H1 (cell line): ENCODE results near the gene CUBN. TPM values are rescaled to one million over a fixed set of nuclear protein-coding genes. Genes with fewer than 3 reads are reported as not detected.

Experiments
- NANOG ChIP-seq: IDR thresholded peaks from 2 replicates; pipeline ENCODE4 v1.6.1; 2011; ENCODE audit warnings: low read length, low read depth, mild to moderate bottlenecking, inconsistent platforms; ENCODE audit not compliant: insufficient read depth, poor library complexity, severe bottlenecking
- SIRT6 ChIP-seq: IDR thresholded peaks from one replicate; pipeline ENCODE4 v1.7.1; 2012; ENCODE audit warnings: low read length, inconsistent platforms
- SP1 ChIP-seq: IDR thresholded peaks from 2 replicates; pipeline ENCODE4 v1.6.1; 2011; ENCODE audit warnings: low read depth, low read length
- polyA plus RNA-seq, 7 experiments: library from polyadenylated mRNA; depleted of rRNA in 3 of 7; stranded (reverse) in 5 of 7; unstranded in 2 of 7; fragments of >200 nt in 5 of 7; fragments of 200-250 nt in 2 of 7; gene quantifications; 1 replicate in 5 of 7; 2 replicates in 1 of 7; 4 replicates in 1 of 7; pipeline versions ENCODE4 v1.2.1 to v1.2.3, GENCODE V29; 2011 to 2013; ENCODE audit warnings: missing spikeins in 2 of 7, mixed read lengths in 2 of 7
- total RNA-seq: library from RNA; stranded (reverse); fragmentation: NEBNext Ultra II Directional; extraction: Animal tissue kit (Norgen Biotek cat#: 25700); gene quantifications from 2 replicates; pipeline ENCODE4 v1.2.1, GENCODE V29; 2021

CUBN gene
- total and polyA plus RNA-seq, 2 of the 8 experiments (the other 6 are each of a cell fraction or from before 2014, with no cell fraction given): 0.04 to 0.08 TPM

GRCh38 chr10:16941067-16941466 is 188.5 kb downstream of the CUBN start (continued):
- TF ChIP-seq SP1 (no peak), NANOG (no peak), SIRT6 (no peak)
